Measurements from ENCODE around the gene DYRK1A.

DNA sequence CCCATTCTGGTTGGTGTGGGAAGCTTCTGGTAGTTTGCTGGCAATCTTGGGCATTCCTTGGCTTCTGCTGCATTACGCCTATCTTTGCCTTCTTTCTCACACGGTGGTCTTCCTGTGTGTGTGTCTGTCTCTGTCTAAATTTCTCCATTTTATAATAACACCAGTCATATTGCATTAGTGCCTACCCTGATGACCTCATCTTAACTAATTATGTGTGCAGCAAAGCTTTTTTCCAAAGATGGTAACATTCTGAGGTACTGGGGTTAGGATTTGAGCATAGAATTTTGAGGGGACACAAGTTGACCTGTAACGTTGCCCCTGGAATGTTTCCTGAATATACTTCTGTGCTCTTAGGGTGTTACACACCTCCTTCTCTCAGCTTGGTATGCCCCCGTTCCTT lies 77.1 kb downstream of the DYRK1A start:
- TF ChIP-seq, protein P1, sequence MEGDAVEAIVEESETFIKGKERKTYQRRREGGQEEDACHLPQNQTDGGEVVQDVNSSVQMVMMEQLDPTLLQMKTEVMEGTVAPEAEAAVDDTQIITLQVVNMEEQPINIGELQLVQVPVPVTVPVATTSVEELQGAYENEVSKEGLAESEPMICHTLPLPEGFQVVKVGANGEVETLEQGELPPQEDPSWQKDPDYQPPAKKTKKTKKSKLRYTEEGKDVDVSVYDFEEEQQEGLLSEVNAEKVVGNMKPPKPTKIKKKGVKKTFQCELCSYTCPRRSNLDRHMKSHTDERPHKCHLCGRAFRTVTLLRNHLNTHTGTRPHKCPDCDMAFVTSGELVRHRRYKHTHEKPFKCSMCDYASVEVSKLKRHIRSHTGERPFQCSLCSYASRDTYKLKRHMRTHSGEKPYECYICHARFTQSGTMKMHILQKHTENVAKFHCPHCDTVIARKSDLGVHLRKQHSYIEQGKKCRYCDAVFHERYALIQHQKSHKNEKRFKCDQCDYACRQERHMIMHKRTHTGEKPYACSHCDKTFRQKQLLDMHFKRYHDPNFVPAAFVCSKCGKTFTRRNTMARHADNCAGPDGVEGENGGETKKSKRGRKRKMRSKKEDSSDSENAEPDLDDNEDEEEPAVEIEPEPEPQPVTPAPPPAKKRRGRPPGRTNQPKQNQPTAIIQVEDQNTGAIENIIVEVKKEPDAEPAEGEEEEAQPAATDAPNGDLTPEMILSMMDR (IDR thresholded peaks at IDR 0.05) = no peak
- TF ChIP-seq EZH2 (IDR thresholded peaks at IDR 0.05) (no peak), EZH2phosphoT487 (IDR thresholded peaks at IDR 0.05) (no peak)

Measured in neural progenitor cell (in vitro differentiated cells).